ENCODE measurements around the gene THRA. TPM values are rescaled to one million over a fixed set of nuclear protein-coding genes. Genes with fewer than 3 reads are reported as not detected.

Gene THRA
- polyA plus RNA-seq = 10 to 100 TPM in 1 of 3 donors, 1 to 10 TPM in 2; 5.0 to 15.0 (median 8.0) TPM

- peak; percentile 69 to 77 (median 76) for DNase-seq
- Mint-ChIP-seq H3K27ac (peak within 1 kb of the TSS; percentile 73 to 89 (median 86)), H3K9me3 (no peaks in the 10 kb centered on the region), H3K36me3 (no peaks in the 10 kb centered on the region), H3K27me3 (ENCODE audit: low read depth in 3 of 3) (peaks cover 2 to 8% (median 6%) of the 10 kb centered on the region in 3 donors), H3K4me3 (peak within 1 kb of the TSS; percentile 88 to 94 (median 92)), H3K4me1 (peaks cover 40 to 43% of the 10 kb centered on the region in 2 donors)
Observed at GRCh38 chr17:40062329-40063186, at the start of gene THRA. Gene THRA, plus strand, starts transcription at chr17:40062965. Its CDS starts 11,524 bp downstream, at chr17:40074489.

- Mint-ChIP-seq H3K27ac (no peak overlapping the region), H3K9me3 (no peaks in the 10 kb centered on the region), H3K36me3 (peaks cover 0 to 5% (median 4%) of the 10 kb centered on the region in 3 donors), H3K27me3 (ENCODE audit: low read depth in 3 of 3) (peaks cover 0 to 3% (median 0%) of the 10 kb centered on the region in 3 donors), H3K4me3 (no peak overlapping the region), H3K4me1 (peaks cover 12 to 18% of the 10 kb centered on the region in 2 donors)
- DNase-seq = no peak
Observed at GRCh38 chr17:40014375-40014980, 48.3 kb upstream of the THRA start.

- H3K4me1 Mint-ChIP-seq = peaks cover 12 to 18% of the 10 kb centered on the region in 2 donors
- H3K4me3 Mint-ChIP-seq = no peak within 1 kb of the TSS
- DNase-seq = no peak
- H3K9me3 Mint-ChIP-seq = no peaks in the 10 kb centered on the region
- H3K36me3 Mint-ChIP-seq = peaks cover 0 to 10% (median 4%) of the 10 kb centered on the region in 3 donors
- peaks cover 0 to 3% (median 0%) of the 10 kb centered on the region in 3 donors for H3K27me3 Mint-ChIP-seq (ENCODE audit: low read depth in 3 of 3)
- H3K27ac Mint-ChIP-seq = peak within 1 kb of the TSS in 1 of 6 donors; percentile 52
Observed at GRCh38 chr17:40015005-40015997, 47.5 kb upstream of the THRA start, which contains the start of gene CSF3. Gene CSF3, plus strand, starts transcription at chr17:40015440. Its CDS starts 35 bp downstream, at chr17:40015475.

GRCh38 chr17:40015998-40016985 lies 46.5 kb upstream of the THRA start:
- Mint-ChIP-seq H3K27me3 (ENCODE audit: low read depth in 3 of 3) (peaks cover 0 to 3% (median 0%) of the 10 kb centered on the region in 3 donors), H3K9me3 (no peaks in the 10 kb centered on the region), H3K4me3 (no peak overlapping the region), H3K4me1 (peaks cover 12 to 18% of the 10 kb centered on the region in 2 donors), H3K27ac (peak overlapping the region in 1 of 6 donors; percentile 52), H3K36me3 (peaks cover 0 to 16% (median 7%) of the 10 kb centered on the region in 3 donors)
- DNase-seq = no peak

- Mint-ChIP-seq H3K27me3 (ENCODE audit: low read depth in 3 of 3) (peaks cover 0 to 3% (median 0%) of the 10 kb centered on the region in 3 donors), H3K4me1 (peaks cover 9 to 13% of the 10 kb centered on the region in 2 donors), H3K36me3 (peaks cover 0 to 22% (median 9%) of the 10 kb centered on the region in 3 donors), H3K4me3 (no peak overlapping the region), H3K27ac (no peak overlapping the region), H3K9me3 (no peaks in the 10 kb centered on the region)
- no peak for DNase-seq
Observed at GRCh38 chr17:40017422-40018080, 45.2 kb upstream of the THRA start.

- Mint-ChIP-seq H3K27me3 (ENCODE audit: low read depth in 3 of 3) (peaks cover 0 to 3% (median 0%) of the 10 kb centered on the region in 3 donors), H3K9me3 (no peaks in the 10 kb centered on the region), H3K36me3 (peaks cover 0 to 22% (median 9%) of the 10 kb centered on the region in 3 donors), H3K27ac (peak overlapping the region in 4 of 6 donors; percentile 55 to 62 (median 58)), H3K4me3 (no peak overlapping the region), H3K4me1 (peaks cover 8 to 11% of the 10 kb centered on the region in 2 donors)
- peak; percentile 10 to 17 (median 15) for DNase-seq
Observed at GRCh38 chr17:40018211-40019121, 44.3 kb upstream of the THRA start.

- no peak overlapping the region for H3K4me3 Mint-ChIP-seq
- H3K27me3 Mint-ChIP-seq (ENCODE audit: low read depth in 3 of 3) = no peaks in the 10 kb centered on the region
- H3K36me3 Mint-ChIP-seq = peaks cover 0 to 24% (median 9%) of the 10 kb centered on the region in 3 donors
- H3K27ac Mint-ChIP-seq = peak overlapping the region in 4 of 6 donors; percentile 55 to 62 (median 58)
- peaks cover 5 to 7% of the 10 kb centered on the region in 2 donors for H3K4me1 Mint-ChIP-seq
- H3K9me3 Mint-ChIP-seq = no peaks in the 10 kb centered on the region
- no peak for DNase-seq
Observed at GRCh38 chr17:40019140-40019991, 43.4 kb upstream of the THRA start.

GRCh38 chr17:40020146-40020545 lies 42.6 kb upstream of the THRA start:
- H3K27ac Mint-ChIP-seq = no peak overlapping the region
- H3K9me3 Mint-ChIP-seq = no peaks in the 10 kb centered on the region
- H3K27me3 Mint-ChIP-seq (ENCODE audit: low read depth in 3 of 3) = no peaks in the 10 kb centered on the region
- H3K4me1 Mint-ChIP-seq = peaks cover 5 to 7% of the 10 kb centered on the region in 2 donors
- H3K4me3 Mint-ChIP-seq = no peak overlapping the region
- peaks cover under 1 to 27% (median 10%) of the 10 kb centered on the region in 3 donors for H3K36me3 Mint-ChIP-seq
- no peak for DNase-seq

GRCh38 chr17:40021451-40021971 lies 41.3 kb upstream of the THRA start:
- no peaks in the 10 kb centered on the region for H3K9me3 Mint-ChIP-seq
- H3K4me3 Mint-ChIP-seq = no peak overlapping the region
- H3K36me3 Mint-ChIP-seq = peaks cover 4 to 38% (median 21%) of the 10 kb centered on the region in 3 donors
- H3K27ac Mint-ChIP-seq = no peak overlapping the region
- no peaks in the 10 kb centered on the region for H3K27me3 Mint-ChIP-seq (ENCODE audit: low read depth in 3 of 3)
- no peak for DNase-seq
- peaks cover 13 to 17% of the 10 kb centered on the region in 2 donors for H3K4me1 Mint-ChIP-seq

GRCh38 chr17:40022497-40022896 lies 40.3 kb upstream of the THRA start:
- Mint-ChIP-seq H3K4me3 (no peak overlapping the region), H3K27me3 (ENCODE audit: low read depth in 3 of 3) (no peaks in the 10 kb centered on the region), H3K9me3 (no peaks in the 10 kb centered on the region), H3K4me1 (peaks cover 13 to 17% of the 10 kb centered on the region in 2 donors), H3K27ac (no peak overlapping the region), H3K36me3 (peaks cover 4 to 41% (median 21%) of the 10 kb centered on the region in 3 donors)
- DNase-seq = no peak

Data from immature natural killer cell (primary cell).